HCT116 (cell line): ENCODE results near the gene KLK6. TPM values are rescaled to one million over a fixed set of nuclear protein-coding genes. Genes with fewer than 3 reads are reported as not detected.

Source experiments
- ATAC-seq: fragments of 200-7000 bp; cut with Tn5 transposase; 2 replicates; pipeline ENCODE4 v1.9.1; 2020; ENCODE audit warnings: mild to moderate bottlenecking, moderate library complexity
- BruUV-seq: library from RNA; stranded (reverse); fragments of 400-500 nt; replicated peaks from 2 replicates; lab custom pipeline; 2021; lab: Mats Ljungman, UMichigan
- CTCF ChIA-PET: fragments of 300-600 bp; sonication (Branson Sonifier 250); formaldehyde crosslinking; loops from one replicate; lab custom pipeline; 2021; ENCODE audit warnings: antibody characterized with exemption; lab: Charles Lee
- POLR2A ChIA-PET: fragments of 300-600, 350-600 bp; sonication (Branson Sonifier 250); formaldehyde crosslinking; loops from one replicate; lab custom pipeline; 2021; ENCODE audit warnings: antibody characterized with exemption; lab: Charles Lee
- RAD21 ChIA-PET, 2 experiments: fragments of 300-600 bp; sonication (Branson Sonifier 250); formaldehyde crosslinking; loops; one replicate each; lab custom pipeline; 2023; ENCODE audit warnings: low total read pairs in 2 of 2; ENCODE audit not compliant: uncharacterized antibody in 2 of 2, unreplicated experiment in 2 of 2, low non-redundant PET in 1 of 2; lab: Charles Lee
- DNase-seq: peaks from one replicate; pipeline ENCODE4 v3.0.0-alpha.2; 2010; ENCODE audit warnings: low read depth, low spot score
- H2AFZ ChIP-seq: fragments of 200-600 bp; shearing (Covaris generic), sonication (generic); 2 replicates; pipeline ENCODE4 v1.6.1; 2017; ENCODE audit warnings: low read depth, mixed run types, mixed read lengths, antibody characterized with exemption, low read length; ENCODE audit not compliant: poor library complexity, severe bottlenecking
- H3K27ac ChIP-seq: 2 replicates; pipeline ENCODE4 v1.5.1; 2012; ENCODE audit warnings: low read depth, low read length
- H3K27me3 ChIP-seq: fragments of 200-600 bp; sonication (generic); 2 replicates; pipeline ENCODE4 v1.6.1; 2016; ENCODE audit warnings: mixed run types, low read length, mixed read lengths; ENCODE audit not compliant: insufficient read depth
- H3K36me3 ChIP-seq, 2 experiments: fragments of 200-500 bp in 1 of 2; fragments of 200-600 bp in 1 of 2; sonication (Bioruptor generic) in 1 of 2; sonication (generic) in 1 of 2; 2 replicates each; pipeline versions ENCODE4 v1.5.1 to v1.6.1; 2014 to 2016; ENCODE audit warnings: low read length in 2 of 2, inconsistent platforms in 1 of 2, mixed read lengths in 1 of 2, mixed run types in 1 of 2; ENCODE audit not compliant: insufficient read depth in 2 of 2, control insufficient read depth in 1 of 2
- H3K4me1 ChIP-seq, 2 experiments: fragments of 200-600 bp in 1 of 2; sonication (generic) in 1 of 2; 2 replicates each; pipeline versions ENCODE4 v1.5.1 to v1.6.1; 2012 to 2017; ENCODE audit warnings: low read length in 2 of 2, inconsistent platforms in 1 of 2, mild to moderate bottlenecking in 1 of 2, mixed read lengths in 1 of 2, mixed run types in 1 of 2, moderate library complexity in 1 of 2; ENCODE audit not compliant: insufficient read depth in 2 of 2, control insufficient read depth in 1 of 2
- H3K4me2 ChIP-seq: fragments of 200-600 bp; sonication (generic); 2 replicates; pipeline ENCODE4 v1.6.1; 2017; ENCODE audit warnings: mixed run types, low read length, mixed read lengths
- H3K4me3 ChIP-seq, 2 experiments: fragments of 200-600 bp in 1 of 2; sonication (generic) in 1 of 2; replicated peaks in 1 of 2; 2 replicates each; pipeline ENCODE4 v1.5.1; 2011 to 2016; ENCODE audit warnings: low read length in 2 of 2, control low read depth in 1 of 2, low read depth in 1 of 2, mild to moderate bottlenecking in 1 of 2, mixed read lengths in 1 of 2, mixed run types in 1 of 2
- H3K79me2 ChIP-seq: fragments of 200-600 bp; sonication (generic); 2 replicates; pipeline ENCODE4 v1.6.1; 2017; ENCODE audit warnings: mild to moderate bottlenecking, mixed run types, low read length, moderate library complexity, mixed read lengths; ENCODE audit not compliant: insufficient read depth
- H3K9ac ChIP-seq: fragments of 200-600 bp; sonication (generic); 2 replicates; pipeline ENCODE4 v1.6.1; 2016; ENCODE audit warnings: low read length, mixed read lengths
- H3K9me2 ChIP-seq: fragments of 200-600 bp; sonication (generic), shearing (Covaris generic); 2 replicates; pipeline ENCODE4 v1.6.1; 2017; ENCODE audit warnings: mixed run types, mild to moderate bottlenecking, moderate library complexity; ENCODE audit not compliant: insufficient read depth
- H3K9me3 ChIP-seq, 2 experiments: fragments of 200-500 bp in 1 of 2; fragments of 200-600 bp in 1 of 2; sonication (Bioruptor generic) in 1 of 2; sonication (generic) in 1 of 2; 2 replicates each; pipeline ENCODE4 v1.6.1; 2014 to 2017; ENCODE audit warnings: low read length in 2 of 2, mixed read lengths in 2 of 2, inconsistent platforms in 1 of 2, low read depth in 1 of 2, mild to moderate bottlenecking in 1 of 2, mixed run types in 1 of 2, moderate library complexity in 1 of 2; ENCODE audit not compliant: control insufficient read depth in 1 of 2, insufficient read depth in 1 of 2
- H4K20me1 ChIP-seq: fragments of 200-600 bp; sonication (generic), shearing (Covaris generic); 2 replicates; pipeline ENCODE4 v1.6.1; 2017; ENCODE audit warnings: mixed run types, mild to moderate bottlenecking, moderate library complexity; ENCODE audit not compliant: insufficient read depth
- CBX3 ChIP-seq: IDR thresholded peaks from 2 replicates; pipeline ENCODE4 v1.6.1; 2012; ENCODE audit warnings: low read depth
- CEBPB ChIP-seq: IDR thresholded peaks from 2 replicates; pipeline ENCODE4 v1.6.1; 2012; ENCODE audit warnings: low read depth
- ELF1 ChIP-seq: IDR thresholded peaks from 2 replicates; pipeline ENCODE4 v1.6.1; 2012; ENCODE audit warnings: low read depth, borderline replicate concordance
- FOSL1 ChIP-seq: IDR thresholded peaks from 2 replicates; pipeline ENCODE4 v1.6.1; 2012; ENCODE audit warnings: low read depth
- JUND ChIP-seq: IDR thresholded peaks from 2 replicates; pipeline ENCODE4 v1.6.1; 2012
- POLR2A ChIP-seq: IDR thresholded peaks from 2 replicates; pipeline ENCODE4 v1.7.0; 2011; ENCODE audit warnings: borderline replicate concordance; ENCODE audit not compliant: insufficient read depth, insufficient read length; ENCODE audit errors: extremely low read depth
- POLR2AphosphoS5 ChIP-seq: IDR thresholded peaks from 2 replicates; pipeline ENCODE4 v1.6.1; 2011; ENCODE audit warnings: mild to moderate bottlenecking, low read depth, low read length, moderate library complexity
- SRF ChIP-seq: IDR thresholded peaks from 2 replicates; pipeline ENCODE4 v1.6.1; 2012; ENCODE audit warnings: low read depth
- intact Hi-C: fragments of 100-400 bp; cut with micrococcal nuclease; formaldehyde crosslinking; loops from 2 replicates; pipeline ENCODE4 v1.10.0; 2022
- total RNA-seq: library from RNA; stranded (reverse); gene quantifications from one replicate; pipeline ENCODE4 v1.2.1, GENCODE V29; 2021; ENCODE audit not compliant: unreplicated experiment
- TF ChIP-seq, protein P1 (sequence below): IDR thresholded peaks from 2 replicates; pipeline ENCODE4 v1.6.1; 2012; ENCODE audit warnings: low read depth
- TF ChIP-seq, protein P2 (sequence below): IDR thresholded peaks from 2 replicates; pipeline ENCODE4 v1.6.1; 2011; ENCODE audit warnings: mild to moderate bottlenecking, low read length, moderate library complexity; ENCODE audit not compliant: insufficient replicate concordance; ENCODE audit errors: extremely low read depth
- TF ChIP-seq, protein P3 (sequence below), 3 experiments: fragments of 200-600 bp in 1 of 3; sonication (generic) in 1 of 3; IDR thresholded peaks in 2 of 3; conservative IDR thresholded peaks in 1 of 3; 2 replicates each; pipeline ENCODE4 v1.5.1; 2012 to 2017; ENCODE audit warnings: low read depth in 2 of 3, low read length in 2 of 3, antibody characterized with exemption in 1 of 3, borderline replicate concordance in 1 of 3, control low read depth in 1 of 3, mild to moderate bottlenecking in 1 of 3, mixed read lengths in 1 of 3, mixed run types in 1 of 3, moderate library complexity in 1 of 3; ENCODE audit not compliant: insufficient read depth in 1 of 3
- TF ChIP-seq, protein P4 (sequence below): IDR thresholded peaks from 2 replicates; pipeline ENCODE4 v1.6.1; 2012

The KLK6 gene
- total RNA-seq, 1 experiment from 2014 or later, result 40.5 TPM

DNA sequence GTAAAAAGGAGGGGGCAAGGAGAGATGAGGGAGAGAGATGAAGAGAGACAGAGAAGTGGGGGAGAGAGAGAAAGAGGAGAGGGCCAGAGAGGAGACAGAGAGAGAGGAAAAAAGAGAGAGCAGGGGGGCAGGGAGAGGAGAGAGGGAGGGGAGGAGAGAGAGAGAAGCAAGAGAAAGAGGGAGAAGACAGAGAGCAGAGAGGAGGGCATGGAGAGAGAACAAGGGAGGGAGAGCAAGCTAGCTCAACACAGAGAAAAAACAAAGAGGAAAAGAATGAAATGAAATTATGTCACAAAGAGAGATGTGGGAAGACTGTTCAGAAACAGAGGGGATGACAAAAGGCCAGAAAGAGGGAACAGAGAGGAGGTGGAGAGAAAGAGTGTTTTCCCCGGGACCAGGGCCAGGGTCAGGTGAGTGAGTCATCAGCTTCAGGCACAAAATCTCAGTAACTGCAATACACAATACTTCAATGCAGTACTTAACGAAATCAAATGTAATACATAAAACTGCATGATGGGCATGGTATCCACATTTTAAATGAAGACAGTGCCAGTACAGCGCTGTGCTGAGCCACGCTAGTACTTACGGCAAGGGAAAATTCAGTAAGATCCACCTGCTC, 9.5 kb upstream of the KLK6 start (continued):
- TF ChIP-seq, protein P1, sequence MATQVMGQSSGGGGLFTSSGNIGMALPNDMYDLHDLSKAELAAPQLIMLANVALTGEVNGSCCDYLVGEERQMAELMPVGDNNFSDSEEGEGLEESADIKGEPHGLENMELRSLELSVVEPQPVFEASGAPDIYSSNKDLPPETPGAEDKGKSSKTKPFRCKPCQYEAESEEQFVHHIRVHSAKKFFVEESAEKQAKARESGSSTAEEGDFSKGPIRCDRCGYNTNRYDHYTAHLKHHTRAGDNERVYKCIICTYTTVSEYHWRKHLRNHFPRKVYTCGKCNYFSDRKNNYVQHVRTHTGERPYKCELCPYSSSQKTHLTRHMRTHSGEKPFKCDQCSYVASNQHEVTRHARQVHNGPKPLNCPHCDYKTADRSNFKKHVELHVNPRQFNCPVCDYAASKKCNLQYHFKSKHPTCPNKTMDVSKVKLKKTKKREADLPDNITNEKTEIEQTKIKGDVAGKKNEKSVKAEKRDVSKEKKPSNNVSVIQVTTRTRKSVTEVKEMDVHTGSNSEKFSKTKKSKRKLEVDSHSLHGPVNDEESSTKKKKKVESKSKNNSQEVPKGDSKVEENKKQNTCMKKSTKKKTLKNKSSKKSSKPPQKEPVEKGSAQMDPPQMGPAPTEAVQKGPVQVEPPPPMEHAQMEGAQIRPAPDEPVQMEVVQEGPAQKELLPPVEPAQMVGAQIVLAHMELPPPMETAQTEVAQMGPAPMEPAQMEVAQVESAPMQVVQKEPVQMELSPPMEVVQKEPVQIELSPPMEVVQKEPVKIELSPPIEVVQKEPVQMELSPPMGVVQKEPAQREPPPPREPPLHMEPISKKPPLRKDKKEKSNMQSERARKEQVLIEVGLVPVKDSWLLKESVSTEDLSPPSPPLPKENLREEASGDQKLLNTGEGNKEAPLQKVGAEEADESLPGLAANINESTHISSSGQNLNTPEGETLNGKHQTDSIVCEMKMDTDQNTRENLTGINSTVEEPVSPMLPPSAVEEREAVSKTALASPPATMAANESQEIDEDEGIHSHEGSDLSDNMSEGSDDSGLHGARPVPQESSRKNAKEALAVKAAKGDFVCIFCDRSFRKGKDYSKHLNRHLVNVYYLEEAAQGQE, result no peak
- peak; percentile 64 for TF ChIP-seq JUND
- TF ChIP-seq CEBPB, result no peak

DNA sequence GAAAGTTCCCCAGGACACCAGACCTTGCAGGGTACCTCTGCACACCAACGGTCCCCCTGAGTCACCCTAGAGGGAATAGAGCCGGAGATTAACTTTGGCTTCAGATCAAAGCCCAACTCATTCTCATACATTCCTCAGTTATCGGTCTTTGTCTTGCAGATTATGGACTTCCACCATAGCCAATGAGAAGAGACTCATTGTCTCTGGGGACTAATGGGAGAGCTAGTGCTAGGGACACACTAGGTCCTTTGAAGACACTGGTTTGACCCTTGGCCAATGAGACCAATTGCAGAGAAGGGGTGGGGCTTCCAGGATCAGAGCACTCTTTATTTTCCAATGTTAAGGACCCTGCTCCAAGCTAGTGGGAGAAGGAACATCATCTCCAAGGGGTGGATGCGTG, 8.2 kb upstream of the KLK6 start:
- intact Hi-C loops, result no loop called here
- ATAC-seq (peak; percentile 39), DNase-seq (peak; percentile 45)
- no TSS peak for BruUV-seq
- Histone ChIP-seq H3K27me3 (no peaks in the 10 kb centered on the region), H3K9me3 (no peaks in the 10 kb centered on the region), H2AFZ (no peak overlapping the region), H3K27ac (no peak overlapping the region), H3K9me2 (no peaks in the 10 kb centered on the region), H3K36me3 (no peaks in the 10 kb centered on the region), H3K4me2 (peak overlapping the region; percentile 35), H4K20me1 (no peaks in the 10 kb centered on the region), H3K4me1 (peaks cover 38 to 85% of the 10 kb centered on the region in 2 experiments), H3K9ac (no peak overlapping the region), H3K79me2 (no peaks in the 10 kb centered on the region), H3K4me3 (no peak overlapping the region)
- ChIA-PET RAD21 (interaction anchor here in 1 of 2 experiments (0.7 kb wide), 1 partner anchor 39 kb away, joined by 3 read pairs; no protein-coding TSS in a partner anchor), CTCF (no interaction called here), POLR2A (interaction anchor here (0.9 kb wide), 1 partner anchor 15 kb away, joined by 3 read pairs; no protein-coding TSS in a partner anchor)
- TF ChIP-seq POLR2A, result no peak
- 0 out of 2 replicates have a peak, but pooled peaks have one; percentile 19 for TF ChIP-seq CBX3
- TF ChIP-seq POLR2AphosphoS5, result no peak
- TF ChIP-seq SRF, result no peak
- TF ChIP-seq, protein P2, sequence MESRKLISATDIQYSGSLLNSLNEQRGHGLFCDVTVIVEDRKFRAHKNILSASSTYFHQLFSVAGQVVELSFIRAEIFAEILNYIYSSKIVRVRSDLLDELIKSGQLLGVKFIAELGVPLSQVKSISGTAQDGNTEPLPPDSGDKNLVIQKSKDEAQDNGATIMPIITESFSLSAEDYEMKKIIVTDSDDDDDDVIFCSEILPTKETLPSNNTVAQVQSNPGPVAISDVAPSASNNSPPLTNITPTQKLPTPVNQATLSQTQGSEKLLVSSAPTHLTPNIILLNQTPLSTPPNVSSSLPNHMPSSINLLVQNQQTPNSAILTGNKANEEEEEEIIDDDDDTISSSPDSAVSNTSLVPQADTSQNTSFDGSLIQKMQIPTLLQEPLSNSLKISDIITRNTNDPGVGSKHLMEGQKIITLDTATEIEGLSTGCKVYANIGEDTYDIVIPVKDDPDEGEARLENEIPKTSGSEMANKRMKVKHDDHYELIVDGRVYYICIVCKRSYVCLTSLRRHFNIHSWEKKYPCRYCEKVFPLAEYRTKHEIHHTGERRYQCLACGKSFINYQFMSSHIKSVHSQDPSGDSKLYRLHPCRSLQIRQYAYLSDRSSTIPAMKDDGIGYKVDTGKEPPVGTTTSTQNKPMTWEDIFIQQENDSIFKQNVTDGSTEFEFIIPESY, result no peak
- TF ChIP-seq, protein P1, result no peak
- no peak for TF ChIP-seq ELF1
- no peak for TF ChIP-seq FOSL1
- TF ChIP-seq, protein P3, sequence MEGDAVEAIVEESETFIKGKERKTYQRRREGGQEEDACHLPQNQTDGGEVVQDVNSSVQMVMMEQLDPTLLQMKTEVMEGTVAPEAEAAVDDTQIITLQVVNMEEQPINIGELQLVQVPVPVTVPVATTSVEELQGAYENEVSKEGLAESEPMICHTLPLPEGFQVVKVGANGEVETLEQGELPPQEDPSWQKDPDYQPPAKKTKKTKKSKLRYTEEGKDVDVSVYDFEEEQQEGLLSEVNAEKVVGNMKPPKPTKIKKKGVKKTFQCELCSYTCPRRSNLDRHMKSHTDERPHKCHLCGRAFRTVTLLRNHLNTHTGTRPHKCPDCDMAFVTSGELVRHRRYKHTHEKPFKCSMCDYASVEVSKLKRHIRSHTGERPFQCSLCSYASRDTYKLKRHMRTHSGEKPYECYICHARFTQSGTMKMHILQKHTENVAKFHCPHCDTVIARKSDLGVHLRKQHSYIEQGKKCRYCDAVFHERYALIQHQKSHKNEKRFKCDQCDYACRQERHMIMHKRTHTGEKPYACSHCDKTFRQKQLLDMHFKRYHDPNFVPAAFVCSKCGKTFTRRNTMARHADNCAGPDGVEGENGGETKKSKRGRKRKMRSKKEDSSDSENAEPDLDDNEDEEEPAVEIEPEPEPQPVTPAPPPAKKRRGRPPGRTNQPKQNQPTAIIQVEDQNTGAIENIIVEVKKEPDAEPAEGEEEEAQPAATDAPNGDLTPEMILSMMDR (IDR thresholded peaks at IDR 0.05 in 2 of 3, conservative IDR thresholded peaks at IDR 0.05 in 1 of 3; ENCODE audit: borderline replicate concordance in 1 of 3, insufficient read depth in 1 of 3, low read depth in 2 of 3, low read length in 2 of 3), result no peak
- TF ChIP-seq, protein P4, sequence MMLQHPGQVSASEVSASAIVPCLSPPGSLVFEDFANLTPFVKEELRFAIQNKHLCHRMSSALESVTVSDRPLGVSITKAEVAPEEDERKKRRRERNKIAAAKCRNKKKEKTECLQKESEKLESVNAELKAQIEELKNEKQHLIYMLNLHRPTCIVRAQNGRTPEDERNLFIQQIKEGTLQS, result no peak
